Activated T-cell treated with anti-CD3 and anti-CD28 coated beads, Interleukin-2, amount 50 U/mL, for 24 hours (primary cell): ENCODE results near the gene DPYSL5.
"Not testable (repeated sequence)": the region's sequence is repeated elsewhere in the genome, so short reads cannot be mapped to it uniquely, and the experiment has no call there.

Source experiments
- DNase-seq: peaks from one replicate; pipeline ENCODE4 v3.0.0-alpha.2; 2020
- H3K27ac Mint-ChIP-seq: 2 replicates; pipeline ENCODE4 v1.8.0; 2020; ENCODE audit warnings: mild to moderate bottlenecking, mixed read lengths
- H3K27me3 Mint-ChIP-seq: 2 replicates; pipeline ENCODE4 v1.8.0; 2020; ENCODE audit warnings: mixed read lengths
- H3K36me3 Mint-ChIP-seq: 2 replicates; pipeline ENCODE4 v1.8.0; 2020; ENCODE audit warnings: low read depth, mixed read lengths
- H3K4me1 Mint-ChIP-seq: 2 replicates; pipeline ENCODE4 v1.8.0; 2020; ENCODE audit warnings: low read depth, mixed read lengths
- H3K4me3 Mint-ChIP-seq: 2 replicates; pipeline ENCODE4 v1.8.0; 2020; ENCODE audit warnings: mild to moderate bottlenecking, moderate library complexity, mixed read lengths
- H3K9me3 Mint-ChIP-seq: 2 replicates; pipeline ENCODE4 v1.8.0; 2020; ENCODE audit warnings: mixed read lengths

Gene DPYSL5

DNA sequence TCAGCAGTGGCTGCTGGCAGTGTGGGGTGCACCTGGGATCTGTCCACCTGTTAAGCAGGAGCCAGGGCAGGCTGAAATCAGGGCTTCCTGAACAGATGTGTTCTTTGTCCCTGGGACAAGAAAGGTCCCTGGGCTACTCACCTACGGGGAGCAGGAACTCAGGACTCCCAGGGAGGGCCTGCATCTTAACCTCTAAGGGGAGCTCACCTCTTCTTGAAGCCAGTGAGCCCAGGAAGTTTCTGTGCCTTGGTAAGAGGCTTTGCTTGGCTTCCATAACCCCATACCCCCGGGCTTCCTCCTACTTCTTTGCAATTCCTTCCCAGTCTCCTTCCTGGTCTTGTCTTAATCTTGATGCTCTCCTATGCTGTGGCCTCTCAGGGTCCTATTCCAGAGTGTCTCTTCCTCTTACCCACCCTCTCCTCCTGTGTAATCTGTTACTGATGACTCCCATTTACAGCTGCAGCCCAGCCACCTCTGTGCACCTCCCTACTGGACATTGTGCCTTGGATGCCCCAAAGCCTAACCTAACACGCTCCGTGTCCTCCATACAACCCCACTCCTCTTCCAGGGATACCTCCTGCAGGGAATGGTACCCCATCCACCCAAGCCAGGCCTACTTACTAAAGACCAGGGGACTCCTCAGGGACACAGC is 66.9 kb downstream of the DPYSL5 start:
- no peak overlapping the region for H3K4me3 Mint-ChIP-seq
- H3K27me3 Mint-ChIP-seq, result peaks cover 20% of the 10 kb centered on the region
- H3K27ac Mint-ChIP-seq, result no peak overlapping the region
- no peaks in the 10 kb centered on the region for H3K36me3 Mint-ChIP-seq
- no peaks in the 10 kb centered on the region for H3K9me3 Mint-ChIP-seq
- H3K4me1 Mint-ChIP-seq, result no peaks in the 10 kb centered on the region
- no peak for DNase-seq

- no peak for DNase-seq
- H3K36me3 Mint-ChIP-seq, result no peaks in the 10 kb centered on the region
- H3K9me3 Mint-ChIP-seq, result no peaks in the 10 kb centered on the region
- no peak overlapping the region for H3K27ac Mint-ChIP-seq
- no peak overlapping the region for H3K4me3 Mint-ChIP-seq
- H3K4me1 Mint-ChIP-seq, result no peaks in the 10 kb centered on the region
- peaks cover 15% of the 10 kb centered on the region for H3K27me3 Mint-ChIP-seq
Measured at GRCh38 chr2:26915316-26915715, 67.4 kb downstream of the DPYSL5 start.

DNA sequence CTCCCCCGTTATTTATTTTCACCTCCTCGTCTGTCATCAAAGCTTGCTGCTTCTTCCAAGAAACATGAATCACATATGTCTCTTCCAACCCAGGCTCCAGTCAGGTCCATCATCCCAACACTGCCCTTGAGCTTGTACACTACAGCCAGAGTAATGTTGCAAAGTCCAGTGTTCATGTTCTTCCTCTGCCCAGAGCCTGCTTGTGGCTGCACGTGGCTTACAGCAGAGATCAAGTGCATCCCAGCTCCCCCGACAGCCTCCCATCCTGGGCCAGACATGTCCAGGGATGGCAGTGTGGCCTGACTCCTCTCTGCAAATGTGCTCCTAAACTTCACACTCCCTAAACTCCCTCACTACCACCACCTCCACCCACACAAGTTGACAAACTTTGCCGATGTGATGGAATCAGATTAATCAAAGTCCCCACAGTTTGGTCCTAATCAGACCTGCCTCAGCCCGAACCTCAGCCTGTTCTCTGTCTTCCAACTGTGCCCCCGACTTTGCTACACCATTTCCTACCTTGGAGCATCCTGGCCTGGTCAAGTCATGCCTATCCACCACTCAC is 68.3 kb downstream of the DPYSL5 start:
- H3K27ac Mint-ChIP-seq, result no peak overlapping the region
- H3K9me3 Mint-ChIP-seq, result no peaks in the 10 kb centered on the region

DNA sequence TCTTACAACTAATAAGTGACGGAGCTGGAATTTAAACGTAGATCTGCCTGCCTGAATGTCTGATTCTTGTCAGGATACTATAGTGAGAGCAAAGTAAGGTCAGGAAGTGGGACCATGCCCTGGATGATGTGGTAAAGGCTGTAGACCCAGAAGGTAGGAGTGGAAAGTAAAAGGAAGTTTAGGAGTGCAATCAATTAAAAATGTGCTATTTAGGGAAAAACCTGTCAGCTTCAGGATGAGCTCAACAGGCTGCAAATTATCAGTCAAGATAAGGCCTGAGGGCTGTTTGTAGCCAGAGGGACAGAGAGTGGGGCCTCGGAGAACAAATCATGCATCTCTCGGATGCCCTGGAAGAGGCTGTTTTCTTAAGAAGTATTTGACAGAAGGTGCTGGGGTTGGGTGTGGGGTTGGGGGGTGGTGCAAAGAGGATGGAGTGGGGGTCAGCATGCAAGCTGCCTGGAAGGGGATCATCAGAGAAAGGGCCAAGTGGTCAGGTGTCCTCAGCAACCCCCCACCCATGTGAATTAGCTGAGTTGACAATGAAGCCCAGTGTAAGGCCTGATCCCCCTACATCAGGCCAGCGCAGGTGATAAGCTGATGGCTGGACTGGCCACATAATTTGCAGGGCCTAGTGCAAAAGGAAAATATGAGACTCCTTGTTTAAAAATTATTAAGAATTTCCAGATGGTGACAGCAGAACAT is 69.4 kb downstream of the DPYSL5 start:
- Mint-ChIP-seq H3K36me3 (no peaks in the 10 kb centered on the region), H3K27me3 (peaks cover 23% of the 10 kb centered on the region), H3K4me1 (no peaks in the 10 kb centered on the region)

More for the DNA sequence above, 68.3 kb downstream of the DPYSL5 start:
- Mint-ChIP-seq H3K36me3 (no peaks in the 10 kb centered on the region), H3K4me3 (no peak overlapping the region), H3K4me1 (no peaks in the 10 kb centered on the region), H3K27me3 (peaks cover 17% of the 10 kb centered on the region)
- no peak for DNase-seq

DNA sequence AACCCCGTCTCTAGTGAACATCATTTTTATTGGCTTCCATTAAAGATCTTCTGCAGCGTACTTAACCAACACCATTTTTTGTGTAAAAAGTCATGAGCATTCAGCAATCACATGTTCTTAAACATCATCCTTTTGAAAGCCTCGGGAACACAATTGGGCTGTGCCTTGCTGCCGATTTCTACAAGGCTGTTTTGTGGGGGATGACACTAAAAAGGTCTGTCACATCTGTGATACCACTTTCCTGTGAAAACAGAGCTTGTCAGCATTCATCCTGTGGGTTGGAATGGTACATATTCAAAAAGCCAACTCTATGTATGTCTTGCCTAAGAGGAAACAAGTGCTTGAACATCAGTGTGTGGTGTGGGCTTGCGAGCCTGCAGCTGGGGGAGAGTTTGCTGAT is 73.4 kb downstream of the DPYSL5 start:
- Mint-ChIP-seq H3K4me3 (no peak overlapping the region), H3K36me3 (no peaks in the 10 kb centered on the region), H3K27me3 (peaks cover 31% of the 10 kb centered on the region), H3K27ac (no peak overlapping the region), H3K9me3 (no peaks in the 10 kb centered on the region), H3K4me1 (peaks cover 10% of the 10 kb centered on the region)
- DNase-seq, result no peak

More for the DNA sequence above, 69.4 kb downstream of the DPYSL5 start:
- no peak overlapping the region for H3K4me3 Mint-ChIP-seq
- no peaks in the 10 kb centered on the region for H3K9me3 Mint-ChIP-seq
- no peak for DNase-seq
- H3K27ac Mint-ChIP-seq, result no peak overlapping the region

- no peak overlapping the region for H3K4me3 Mint-ChIP-seq
- no peak overlapping the region for H3K27ac Mint-ChIP-seq
- H3K27me3 Mint-ChIP-seq, result peaks cover 31% of the 10 kb centered on the region
- DNase-seq, result peak; percentile 46
- peaks cover 10% of the 10 kb centered on the region for H3K4me1 Mint-ChIP-seq
- H3K36me3 Mint-ChIP-seq, result no peaks in the 10 kb centered on the region
- no peaks in the 10 kb centered on the region for H3K9me3 Mint-ChIP-seq
Measured at GRCh38 chr2:26922405-26923188, 74.7 kb downstream of the DPYSL5 start.

DNA sequence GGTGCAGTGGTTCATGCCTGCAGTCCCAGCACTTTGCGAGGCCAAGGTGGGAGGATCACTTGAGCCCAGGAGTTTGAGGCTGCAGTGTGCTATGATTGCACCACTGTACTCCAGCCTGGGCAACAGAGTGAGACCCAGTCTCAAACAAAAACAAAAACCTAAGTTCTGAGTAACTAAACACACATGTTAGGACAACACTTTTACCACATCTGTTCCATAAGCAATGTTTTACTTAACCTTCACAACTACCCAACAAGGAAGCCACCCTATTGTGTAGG is 75.2 kb downstream of the DPYSL5 start:
- not testable (repeated sequence) for H3K36me3 Mint-ChIP-seq, H3K27ac Mint-ChIP-seq, H3K9me3 Mint-ChIP-seq, H3K4me3 Mint-ChIP-seq
- Mint-ChIP-seq H3K27me3 (peaks cover 31% of the 10 kb centered on the region), H3K4me1 (peaks cover 10% of the 10 kb centered on the region)
- peak; percentile 1 for DNase-seq

DNA sequence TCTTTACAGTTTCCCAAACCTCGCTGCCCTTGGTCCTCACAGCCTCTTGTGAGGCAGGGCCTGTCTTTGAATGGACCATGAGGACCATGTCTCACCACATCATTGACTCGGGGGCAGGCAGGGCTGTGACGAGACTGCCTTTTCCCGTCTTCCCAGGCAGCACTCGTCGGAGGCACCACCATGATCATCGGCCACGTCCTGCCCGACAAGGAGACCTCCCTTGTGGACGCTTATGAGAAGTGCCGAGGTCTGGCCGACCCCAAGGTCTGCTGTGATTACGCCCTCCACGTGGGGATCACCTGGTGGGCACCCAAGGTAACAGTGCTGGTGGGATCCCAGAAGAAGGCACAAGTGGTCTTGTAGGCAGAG is 76.8 kb downstream of the DPYSL5 start:
- Mint-ChIP-seq H3K27me3 (peaks cover 35% of the 10 kb centered on the region), H3K4me3 (no peak overlapping the region), H3K4me1 (peaks cover 10% of the 10 kb centered on the region), H3K36me3 (no peaks in the 10 kb centered on the region), H3K27ac (no peak overlapping the region), H3K9me3 (no peaks in the 10 kb centered on the region)
- peak; percentile 3 for DNase-seq

GRCh38 chr2:26925100-26925791 is 77.3 kb downstream of the DPYSL5 start:
- H3K27me3 Mint-ChIP-seq, result peaks cover 38% of the 10 kb centered on the region
- DNase-seq, result no peak
- no peak overlapping the region for H3K4me3 Mint-ChIP-seq
- no peak overlapping the region for H3K27ac Mint-ChIP-seq
- H3K9me3 Mint-ChIP-seq, result no peaks in the 10 kb centered on the region
- H3K36me3 Mint-ChIP-seq, result no peaks in the 10 kb centered on the region
- peaks cover 10% of the 10 kb centered on the region for H3K4me1 Mint-ChIP-seq

GRCh38 chr2:26927221-26927620 is 79.3 kb downstream of the DPYSL5 start:
- no peaks in the 10 kb centered on the region for H3K36me3 Mint-ChIP-seq
- no peaks in the 10 kb centered on the region for H3K9me3 Mint-ChIP-seq
- H3K27ac Mint-ChIP-seq, result no peak overlapping the region
- DNase-seq, result peak; percentile 14
- peaks cover 23% of the 10 kb centered on the region for H3K27me3 Mint-ChIP-seq
- H3K4me3 Mint-ChIP-seq, result no peak overlapping the region
- H3K4me1 Mint-ChIP-seq, result peaks cover 10% of the 10 kb centered on the region

- H3K27ac Mint-ChIP-seq, result no peak overlapping the region
- H3K4me3 Mint-ChIP-seq, result no peak overlapping the region
- DNase-seq, result no peak
- no peaks in the 10 kb centered on the region for H3K36me3 Mint-ChIP-seq
- H3K4me1 Mint-ChIP-seq, result no peaks in the 10 kb centered on the region
- peaks cover 7% of the 10 kb centered on the region for H3K27me3 Mint-ChIP-seq
- H3K9me3 Mint-ChIP-seq, result no peaks in the 10 kb centered on the region
Measured at GRCh38 chr2:26932974-26933373, 85.0 kb downstream of the DPYSL5 start.

DNA sequence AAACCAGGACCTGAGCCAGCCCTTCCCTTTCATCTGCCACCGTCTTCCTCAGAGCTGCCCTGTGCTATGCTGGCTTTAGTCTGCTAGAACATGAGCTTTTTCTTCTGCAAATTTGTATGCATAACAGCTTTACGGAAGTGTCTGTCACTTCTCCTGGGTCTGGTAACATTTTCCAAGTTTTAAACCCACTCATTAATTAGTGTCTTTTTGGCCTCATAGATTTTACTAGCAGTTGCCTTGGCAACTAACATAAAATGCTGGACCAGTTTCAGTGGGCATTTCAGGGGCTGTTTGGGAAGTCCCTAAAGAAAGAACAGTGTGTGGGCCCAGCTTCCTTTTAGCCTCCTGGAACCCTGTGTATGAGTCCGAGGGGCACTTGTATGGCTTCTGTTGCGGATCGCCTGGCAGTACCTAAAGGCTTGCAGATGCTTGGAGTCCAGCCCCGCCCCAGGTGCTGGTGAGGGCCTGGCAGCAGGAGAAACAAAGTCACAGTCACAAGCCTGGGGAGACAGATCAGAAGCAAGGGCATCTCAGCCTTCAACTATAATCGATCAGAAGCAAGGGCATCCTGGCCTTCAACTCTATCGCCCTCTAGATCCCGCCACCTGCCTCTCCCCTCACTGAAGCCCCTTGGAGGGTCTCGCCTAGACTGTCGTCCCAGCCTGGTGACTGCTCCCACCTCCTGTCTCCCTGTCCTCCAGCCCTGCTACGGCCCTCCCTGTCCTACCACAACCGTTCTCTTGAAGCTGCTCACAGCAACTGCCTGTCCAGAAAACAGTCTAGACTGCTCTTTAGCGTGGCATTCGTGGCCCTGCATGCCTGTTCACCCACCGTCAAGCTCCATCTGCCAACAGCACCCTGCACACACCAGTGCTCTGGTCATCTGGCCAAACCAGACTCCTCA is 85.8 kb downstream of the DPYSL5 start:
- Mint-ChIP-seq H3K36me3 (no peaks in the 10 kb centered on the region), H3K27me3 (peaks cover 7% of the 10 kb centered on the region), H3K4me1 (no peaks in the 10 kb centered on the region), H3K9me3 (no peaks in the 10 kb centered on the region), H3K27ac (no peak overlapping the region), H3K4me3 (no peak overlapping the region)
- no peak for DNase-seq

- H3K27me3 Mint-ChIP-seq, result peaks cover 7% of the 10 kb centered on the region
Measured at GRCh38 chr2:26934335-26934724, 86.4 kb downstream of the DPYSL5 start.

GRCh38 chr2:26934985-26935384 is 87.1 kb downstream of the DPYSL5 start:
- H3K27me3 Mint-ChIP-seq, result peaks cover 2% of the 10 kb centered on the region
- H3K9me3 Mint-ChIP-seq, result no peaks in the 10 kb centered on the region

More at GRCh38 chr2:26934335-26934724, 86.4 kb downstream of the DPYSL5 start:
- Mint-ChIP-seq H3K9me3 (no peaks in the 10 kb centered on the region), H3K4me1 (no peaks in the 10 kb centered on the region), H3K36me3 (no peaks in the 10 kb centered on the region), H3K4me3 (no peak overlapping the region), H3K27ac (no peak overlapping the region)
- no peak for DNase-seq

More at GRCh38 chr2:26934985-26935384, 87.1 kb downstream of the DPYSL5 start:
- Mint-ChIP-seq H3K36me3 (no peaks in the 10 kb centered on the region), H3K4me3 (no peak overlapping the region), H3K27ac (no peak overlapping the region), H3K4me1 (no peaks in the 10 kb centered on the region)
- no peak for DNase-seq
